Type B pancreatic cell (in vitro differentiated cells): ENCODE measurements around the gene MSL1. TPM values are rescaled to one million over a fixed set of nuclear protein-coding genes. Genes with fewer than 3 reads are reported as not detected.

ENCODE experiments used
- DNase-seq: peaks from one replicate; pipeline ENCODE4 v3.0.0; 2021; ENCODE audit warnings: mixed read lengths; ENCODE audit not compliant: unreplicated experiment; ENCODE audit errors: extremely low spot score
- H3K27ac Mint-ChIP-seq: 2 replicates; pipeline ENCODE4 v1.8.0; 2021; ENCODE audit warnings: mild to moderate bottlenecking, mixed read lengths
- H3K27me3 Mint-ChIP-seq: 2 replicates; pipeline ENCODE4 v1.8.0; 2021; ENCODE audit warnings: mixed read lengths
- H3K36me3 Mint-ChIP-seq: 2 replicates; pipeline ENCODE4 v1.8.0; 2021; ENCODE audit warnings: mixed read lengths
- H3K4me1 Mint-ChIP-seq: one replicate; pipeline ENCODE4 v1.8.0; 2021; ENCODE audit warnings: mixed read lengths; ENCODE audit not compliant: unreplicated experiment
- H3K4me3 Mint-ChIP-seq: 2 replicates; pipeline ENCODE4 v1.8.0; 2021; ENCODE audit warnings: mild to moderate bottlenecking, mixed read lengths
- H3K9me3 Mint-ChIP-seq: 2 replicates; pipeline ENCODE4 v1.8.0; 2021; ENCODE audit warnings: mixed read lengths
- CTCF ChIP-seq: fragments of 200-600 bp; sonication (generic); conservative IDR thresholded peaks from 2 replicates; pipeline ENCODE4 v1.5.0; 2021; ENCODE audit warnings: antibody characterized with exemption, mild to moderate bottlenecking
- total RNA-seq: library from RNA; stranded (reverse); gene quantifications from 2 replicates; pipeline ENCODE4 v1.2.1, GENCODE V29; 2021; ENCODE audit warnings: low replicate concordance

The MSL1 gene
- total RNA-seq, 1 donor from 2014 or later: 128 TPM

DNA sequence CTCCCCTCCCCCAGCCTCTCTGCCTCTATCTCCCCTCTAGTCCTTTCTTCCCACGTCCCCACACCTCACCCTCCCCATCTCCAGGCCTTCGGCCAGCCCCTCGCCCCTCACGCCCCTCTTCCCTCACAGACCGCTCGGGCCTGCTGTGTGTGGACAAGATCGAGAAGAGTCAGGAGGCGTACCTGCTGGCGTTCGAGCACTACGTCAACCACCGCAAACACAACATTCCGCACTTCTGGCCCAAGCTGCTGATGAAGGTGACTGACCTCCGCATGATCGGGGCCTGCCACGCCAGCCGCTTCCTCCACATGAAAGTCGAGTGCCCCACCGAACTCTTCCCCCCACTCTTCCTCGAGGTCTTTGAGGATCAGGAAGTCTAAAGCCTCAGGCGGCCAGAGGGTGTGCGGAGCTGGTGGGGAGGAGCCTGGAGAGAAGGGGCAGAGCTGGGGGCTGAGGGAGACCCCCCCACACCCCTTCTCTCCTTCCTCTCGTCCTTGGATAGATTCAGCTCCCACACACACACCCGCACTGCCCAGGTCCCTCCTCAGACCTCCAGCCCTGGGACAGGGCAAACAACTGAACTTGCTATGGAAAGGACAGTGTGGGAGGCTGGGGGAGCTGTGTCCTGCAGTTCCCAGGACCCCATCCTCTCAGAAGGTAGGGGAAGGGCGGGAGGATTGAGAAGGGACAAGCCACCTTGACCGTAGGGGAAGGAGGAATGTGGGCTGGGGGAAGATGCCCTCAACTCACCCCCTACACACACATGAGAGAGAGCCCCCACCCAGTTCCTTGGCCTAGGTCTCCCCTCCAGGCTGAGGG, 32.5 kb upstream of the MSL1 start:
- H3K27me3 Mint-ChIP-seq: no peaks in the 10 kb centered on the region
- H3K4me3 Mint-ChIP-seq: no peak overlapping the region
- peaks cover 20% of the 10 kb centered on the region for H3K36me3 Mint-ChIP-seq

GRCh38 chr17:40090237-40091119, 31.3 kb upstream of the MSL1 start:
- Mint-ChIP-seq H3K27ac (peak overlapping the region; percentile 19), H3K36me3 (peaks cover 16% of the 10 kb centered on the region), H3K4me3 (no peak overlapping the region), H3K4me1 (peaks cover 5% of the 10 kb centered on the region), H3K9me3 (no peaks in the 10 kb centered on the region), H3K27me3 (no peaks in the 10 kb centered on the region)
- no peak for DNase-seq
- no peak for TF ChIP-seq CTCF

More for the DNA sequence above, 32.5 kb upstream of the MSL1 start:
- DNase-seq: no peak
- TF ChIP-seq CTCF: no peak
- Mint-ChIP-seq H3K27ac (peak overlapping the region; percentile 19), H3K4me1 (peaks cover 5% of the 10 kb centered on the region), H3K9me3 (no peaks in the 10 kb centered on the region)

DNA sequence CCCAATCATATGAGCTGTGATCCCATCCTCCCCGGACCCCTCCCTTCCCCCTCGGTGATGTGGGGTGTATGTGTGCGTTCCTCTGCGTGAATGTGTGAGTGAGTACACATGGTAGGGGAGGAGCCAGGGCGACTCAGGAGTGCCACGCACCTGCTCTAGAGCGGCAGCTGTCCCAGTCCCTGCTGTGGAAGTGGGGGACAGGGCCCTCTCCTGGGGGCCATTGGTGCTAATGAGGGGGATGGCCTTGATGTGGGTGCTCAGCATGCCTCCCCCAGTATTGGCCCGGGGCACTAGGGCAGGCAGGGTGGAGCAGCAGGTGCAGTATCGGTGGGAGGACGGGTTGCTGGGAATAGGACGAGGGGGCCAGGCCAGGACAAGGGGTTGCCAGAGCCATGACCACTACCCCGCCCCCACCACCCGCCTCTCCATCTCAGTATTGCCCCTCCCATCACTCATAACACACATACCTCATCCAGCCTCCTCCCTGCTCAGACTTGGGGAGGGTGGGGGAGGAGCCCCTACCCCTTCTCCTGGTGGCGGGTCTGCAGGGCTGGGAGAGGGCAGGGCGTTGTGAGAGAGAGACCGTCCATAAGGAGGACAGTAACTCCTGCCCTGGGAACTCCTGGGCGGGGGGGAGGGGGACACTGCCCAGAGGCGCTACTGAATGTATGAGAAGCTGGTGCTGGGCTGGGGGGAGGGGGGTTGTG, 29.9 kb upstream of the MSL1 start:
- H3K27ac Mint-ChIP-seq: no peak overlapping the region
- no peak for TF ChIP-seq CTCF
- no peak for DNase-seq
- peaks cover 9% of the 10 kb centered on the region for H3K4me1 Mint-ChIP-seq
- no peaks in the 10 kb centered on the region for H3K27me3 Mint-ChIP-seq
- no peak overlapping the region for H3K4me3 Mint-ChIP-seq
- peaks cover 17% of the 10 kb centered on the region for H3K36me3 Mint-ChIP-seq
- H3K9me3 Mint-ChIP-seq: no peaks in the 10 kb centered on the region

GRCh38 chr17:40092581-40092980, 29.2 kb upstream of the MSL1 start:
- TF ChIP-seq CTCF: no peak
- Mint-ChIP-seq H3K4me1 (peaks cover 11% of the 10 kb centered on the region), H3K27ac (no peak overlapping the region), H3K36me3 (peaks cover 10% of the 10 kb centered on the region), H3K4me3 (no peak overlapping the region), H3K27me3 (no peaks in the 10 kb centered on the region), H3K9me3 (no peaks in the 10 kb centered on the region)
- DNase-seq: no peak

- Mint-ChIP-seq H3K36me3 (peaks cover 10% of the 10 kb centered on the region), H3K27me3 (no peaks in the 10 kb centered on the region), H3K27ac (no peak overlapping the region), H3K4me1 (peaks cover 16% of the 10 kb centered on the region), H3K9me3 (no peaks in the 10 kb centered on the region), H3K4me3 (no peak overlapping the region)
- no peak for DNase-seq
- TF ChIP-seq CTCF: no peak
Observed at GRCh38 chr17:40093005-40093579, 28.7 kb upstream of the MSL1 start.
